ENCODE data around the gene LRIG2. TPM values are rescaled to one million over a fixed set of nuclear protein-coding genes. Genes with fewer than 3 reads are reported as not detected.
A peak's percentile ranks its signal among the peaks of the same experiment; 100 is the strongest.

Gene LRIG2
- total RNA-seq, 2 experiments from 2014 or later = 7.1 to 8.3 TPM

GRCh38 chr1:113133038-113133437, 60.0 kb downstream of the LRIG2 start:
- POLR2A ChIA-PET = no interaction called here
- no peak overlapping the region for H3K4me3 Mint-ChIP-seq
- DNase-seq = peak; percentile 63
- no peaks in the 10 kb centered on the region for H3K9me3 Mint-ChIP-seq
- H3K4me1 Mint-ChIP-seq (ENCODE audit: low read depth) = peaks cover 43% of the 10 kb centered on the region
- peaks cover 14% of the 10 kb centered on the region for H3K36me3 Mint-ChIP-seq
- intact Hi-C loops (cut with micrococcal nuclease) = loop anchor here (5.0 to 10.0 kb wide), 3 partner anchors 94 to 679 kb away; partner anchors contain the start of gene RSBN1
- CTCF ChIA-PET = interaction anchor here (1.9 to 2.7 kb wide), 2 partner anchors 9 to 60 kb away, joined by 6 to 13 read pairs; partner anchors contain the start of gene LRIG2
- H3K27ac Mint-ChIP-seq = peak overlapping the region; percentile 18
- no peaks in the 10 kb centered on the region for H3K27me3 Mint-ChIP-seq

- intact Hi-C loops (cut with micrococcal nuclease) = loop anchor here (5.0 to 10.0 kb wide), 3 partner anchors 94 to 679 kb away; partner anchors contain the start of gene RSBN1
- Mint-ChIP-seq H3K27me3 (no peaks in the 10 kb centered on the region), H3K36me3 (peaks cover 9% of the 10 kb centered on the region), H3K27ac (no peak overlapping the region), H3K4me3 (no peak overlapping the region), H3K4me1 (ENCODE audit: low read depth) (peaks cover 39% of the 10 kb centered on the region), H3K9me3 (no peaks in the 10 kb centered on the region)
- ChIA-PET POLR2A (no interaction called here), CTCF (interaction anchor here (0.6 to 2.7 kb wide), 2 partner anchors 61 to 570 kb away, joined by 3 to 13 read pairs; partner anchors contain the start of gene LRIG2)
- no peak for DNase-seq
Measured at GRCh38 chr1:113133759-113134158, 60.8 kb downstream of the LRIG2 start.

GRCh38 chr1:113135460-113135859, 62.5 kb downstream of the LRIG2 start:
- intact Hi-C loops (cut with micrococcal nuclease) = loop anchor here (10.0 kb wide), 1 partner anchor 649 kb away; no protein-coding TSS in a partner anchor
- H3K4me1 Mint-ChIP-seq (ENCODE audit: low read depth) = peaks cover 34% of the 10 kb centered on the region
- no peak overlapping the region for H3K4me3 Mint-ChIP-seq
- POLR2A ChIA-PET = interaction anchor here (0.6 kb wide), 1 partner anchor 1269 kb away, joined by 3 read pairs; no protein-coding TSS in a partner anchor
- H3K27me3 Mint-ChIP-seq = no peaks in the 10 kb centered on the region
- CTCF ChIA-PET = interaction anchor here (0.9 to 2.6 kb wide), 2 partner anchors 62 to 540 kb away, joined by 4 to 7 read pairs; partner anchors contain the start of gene LRIG2
- peaks cover 6% of the 10 kb centered on the region for H3K36me3 Mint-ChIP-seq
- DNase-seq = no peak
- no peaks in the 10 kb centered on the region for H3K9me3 Mint-ChIP-seq
- H3K27ac Mint-ChIP-seq = no peak overlapping the region

- ChIA-PET CTCF (interaction anchor here (2.6 kb wide), 1 partner anchor 63 kb away, joined by 7 read pairs; the partner anchor contains the start of gene LRIG2), POLR2A (no interaction called here)
- Mint-ChIP-seq H3K36me3 (peaks cover 6% of the 10 kb centered on the region), H3K4me3 (no peak overlapping the region), H3K27me3 (no peaks in the 10 kb centered on the region), H3K4me1 (ENCODE audit: low read depth) (peaks cover 28% of the 10 kb centered on the region), H3K9me3 (no peaks in the 10 kb centered on the region), H3K27ac (no peak overlapping the region)
- intact Hi-C loops (cut with micrococcal nuclease) = loop anchor here (10.0 kb wide), 1 partner anchor 648 kb away; no protein-coding TSS in a partner anchor
- no peak for DNase-seq
Measured at GRCh38 chr1:113136476-113136875, 63.5 kb downstream of the LRIG2 start.

GRCh38 chr1:113137563-113137962, 64.6 kb downstream of the LRIG2 start:
- ChIA-PET POLR2A (no interaction called here), CTCF (interaction anchor here (0.7 to 1.8 kb wide), 3 partner anchors 13 to 541 kb away, joined by 3 to 6 read pairs (median 3); no protein-coding TSS in a partner anchor)
- no peaks in the 10 kb centered on the region for H3K9me3 Mint-ChIP-seq
- H3K27ac Mint-ChIP-seq = no peak overlapping the region
- H3K36me3 Mint-ChIP-seq = peaks cover 6% of the 10 kb centered on the region
- H3K27me3 Mint-ChIP-seq = no peaks in the 10 kb centered on the region
- peaks cover 21% of the 10 kb centered on the region for H3K4me1 Mint-ChIP-seq (ENCODE audit: low read depth)
- DNase-seq = no peak
- H3K4me3 Mint-ChIP-seq = no peak overlapping the region
- intact Hi-C loops (cut with micrococcal nuclease) = loop anchor here (10.0 kb wide), 1 partner anchor 647 kb away; no protein-coding TSS in a partner anchor

- Mint-ChIP-seq H3K27me3 (no peaks in the 10 kb centered on the region), H3K36me3 (peaks cover 6% of the 10 kb centered on the region), H3K4me1 (ENCODE audit: low read depth) (peaks cover 17% of the 10 kb centered on the region), H3K9me3 (no peaks in the 10 kb centered on the region), H3K4me3 (no peak overlapping the region), H3K27ac (no peak overlapping the region)
- no peak for DNase-seq
- ChIA-PET POLR2A (no interaction called here), CTCF (interaction anchor here (0.9 to 1.7 kb wide), 3 partner anchors 66 to 543 kb away, joined by 4 to 6 read pairs (median 5); partner anchors contain the start of gene LRIG2)
- intact Hi-C loops (cut with micrococcal nuclease) = loop anchor here (10.0 kb wide), 1 partner anchor 646 kb away; no protein-coding TSS in a partner anchor
Measured at GRCh38 chr1:113138778-113139177, 65.8 kb downstream of the LRIG2 start.

DNA sequence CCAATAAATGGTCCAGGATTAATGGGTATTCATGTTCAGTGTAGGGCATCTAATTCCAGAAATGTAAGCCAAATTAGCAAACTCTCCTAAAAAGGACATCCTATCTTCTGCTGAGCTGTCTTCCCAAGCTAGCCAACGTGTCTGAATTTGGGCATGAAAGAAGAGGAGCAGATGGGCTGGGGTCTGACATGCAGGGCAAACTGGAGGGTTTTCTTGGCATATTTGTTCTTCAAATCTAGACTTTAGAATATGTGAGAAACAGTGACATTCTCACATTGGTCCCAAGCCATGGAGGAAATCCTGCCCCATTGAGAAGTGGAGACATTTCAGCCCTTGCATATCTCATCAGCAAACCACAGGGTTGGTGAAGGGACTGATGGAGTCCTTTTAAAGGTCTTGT, 67.2 kb downstream of the LRIG2 start:
- H3K4me1 Mint-ChIP-seq (ENCODE audit: low read depth) = peaks cover 15% of the 10 kb centered on the region
- H3K27ac Mint-ChIP-seq = no peak overlapping the region
- no peaks in the 10 kb centered on the region for H3K9me3 Mint-ChIP-seq
- ChIA-PET CTCF (interaction anchor here (0.7 to 5.4 kb wide), 15 partner anchors 10 to 683 kb away, joined by 3 to 25 read pairs (median 4); partner anchors contain the start of gene PPM1J), POLR2A (no interaction called here)
- H3K27me3 Mint-ChIP-seq = no peaks in the 10 kb centered on the region
- DNase-seq = no peak
- H3K36me3 Mint-ChIP-seq = no peaks in the 10 kb centered on the region
- no peak overlapping the region for H3K4me3 Mint-ChIP-seq
- intact Hi-C loops (cut with micrococcal nuclease) = loop anchor here (1.0 to 5.0 kb wide), 3 partner anchors 252 to 538 kb away; partner anchors contain the start of gene MAGI3

GRCh38 chr1:113140588-113141446, 67.8 kb downstream of the LRIG2 start:
- H3K27me3 Mint-ChIP-seq = no peaks in the 10 kb centered on the region
- ChIA-PET POLR2A (no interaction called here), CTCF (interaction anchor here (0.7 to 5.4 kb wide), 14 partner anchors 9 to 683 kb away, joined by 3 to 25 read pairs (median 4); partner anchors contain the start of gene LRIG2)
- no peak overlapping the region for H3K27ac Mint-ChIP-seq
- H3K4me1 Mint-ChIP-seq (ENCODE audit: low read depth) = peaks cover 15% of the 10 kb centered on the region
- H3K36me3 Mint-ChIP-seq = no peaks in the 10 kb centered on the region
- H3K4me3 Mint-ChIP-seq = no peak overlapping the region
- DNase-seq = peak; percentile 67
- H3K9me3 Mint-ChIP-seq = no peaks in the 10 kb centered on the region
- intact Hi-C loops (cut with micrococcal nuclease) = loop anchor here (1.0 to 5.0 kb wide), 3 partner anchors 251 to 537 kb away; partner anchors contain the start of gene MAGI3

- no peak for DNase-seq
- no peaks in the 10 kb centered on the region for H3K27me3 Mint-ChIP-seq
- H3K4me1 Mint-ChIP-seq (ENCODE audit: low read depth) = peaks cover 22% of the 10 kb centered on the region
- POLR2A ChIA-PET = no interaction called here
- no peaks in the 10 kb centered on the region for H3K9me3 Mint-ChIP-seq
- no peaks in the 10 kb centered on the region for H3K36me3 Mint-ChIP-seq
- intact Hi-C loops (cut with micrococcal nuclease) = loop anchor here (2.0 to 5.0 kb wide), 2 partner anchors 250 to 311 kb away; partner anchors contain the start of gene MAGI3
- CTCF ChIA-PET = interaction anchor here (0.6 to 5.4 kb wide), 8 partner anchors 10 to 540 kb away, joined by 3 to 25 read pairs (median 6); partner anchors contain the start of gene LRIG2
- no peak overlapping the region for H3K4me3 Mint-ChIP-seq
- no peak overlapping the region for H3K27ac Mint-ChIP-seq
Measured at GRCh38 chr1:113141650-113142473, 68.9 kb downstream of the LRIG2 start.

DNA sequence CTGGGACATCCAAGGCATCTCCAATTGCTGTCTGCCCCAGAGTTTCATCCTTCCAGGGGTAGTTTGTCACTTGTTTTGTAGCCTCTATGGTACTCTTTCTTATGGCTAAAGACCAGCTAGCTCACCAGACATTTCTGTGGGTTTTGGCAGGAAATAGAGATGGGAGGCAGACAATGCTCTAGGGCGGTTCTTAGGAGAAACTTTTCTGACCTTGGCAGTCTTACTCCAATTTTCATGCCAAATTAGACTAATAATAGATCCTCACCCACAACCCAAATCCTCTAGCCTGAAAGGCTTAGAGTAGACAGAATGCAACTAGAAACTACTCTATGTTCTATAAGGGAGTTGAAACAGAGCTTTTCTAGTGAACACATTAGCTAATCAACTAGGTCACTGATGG, 69.8 kb downstream of the LRIG2 start:
- H3K36me3 Mint-ChIP-seq = no peaks in the 10 kb centered on the region
- H3K27ac Mint-ChIP-seq = no peak overlapping the region
- no peak overlapping the region for H3K4me3 Mint-ChIP-seq
- DNase-seq = no peak
- ChIA-PET CTCF (interaction anchor here (0.6 to 5.4 kb wide), 6 partner anchors 11 to 1139 kb away, joined by 3 to 25 read pairs (median 6); partner anchors contain the start of gene LRIG2), POLR2A (no interaction called here)
- intact Hi-C loops (cut with micrococcal nuclease) = loop anchor here (5.0 kb wide), 1 partner anchor 250 kb away; the partner anchor contains the start of gene MAGI3
- H3K27me3 Mint-ChIP-seq = no peaks in the 10 kb centered on the region
- H3K9me3 Mint-ChIP-seq = no peaks in the 10 kb centered on the region
- peaks cover 28% of the 10 kb centered on the region for H3K4me1 Mint-ChIP-seq (ENCODE audit: low read depth)
